Epidermal melanocyte (primary cell): Measurements from ENCODE around the gene ADAMTS2.

Experiments used
- DNase-seq: peaks from one replicate; pipeline ENCODE4 v3.0.0; 2011; ENCODE audit warnings: low spot score; ENCODE audit not compliant: insufficient read length

Gene ADAMTS2

DNA sequence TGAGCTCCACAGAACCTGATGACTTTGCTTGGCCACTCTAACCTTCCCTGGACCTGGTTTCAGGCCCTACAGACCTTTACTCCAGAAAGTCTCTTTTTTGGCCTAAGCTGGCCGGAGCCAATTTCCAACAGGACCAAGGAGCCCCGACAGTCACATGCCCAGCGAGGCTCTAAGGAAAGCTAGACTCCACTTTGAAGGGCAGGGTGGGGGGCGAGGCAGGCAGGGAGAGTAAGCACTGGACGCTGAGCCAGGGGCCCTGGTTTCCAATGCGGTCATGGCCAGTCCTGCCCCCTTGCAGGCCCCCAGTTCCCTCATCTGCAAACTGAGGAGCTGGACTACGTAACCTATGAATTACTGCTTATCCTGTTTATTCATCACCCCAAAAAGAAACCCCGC lies 65.2 kb downstream of the ADAMTS2 start:
- no peak for DNase-seq

DNA sequence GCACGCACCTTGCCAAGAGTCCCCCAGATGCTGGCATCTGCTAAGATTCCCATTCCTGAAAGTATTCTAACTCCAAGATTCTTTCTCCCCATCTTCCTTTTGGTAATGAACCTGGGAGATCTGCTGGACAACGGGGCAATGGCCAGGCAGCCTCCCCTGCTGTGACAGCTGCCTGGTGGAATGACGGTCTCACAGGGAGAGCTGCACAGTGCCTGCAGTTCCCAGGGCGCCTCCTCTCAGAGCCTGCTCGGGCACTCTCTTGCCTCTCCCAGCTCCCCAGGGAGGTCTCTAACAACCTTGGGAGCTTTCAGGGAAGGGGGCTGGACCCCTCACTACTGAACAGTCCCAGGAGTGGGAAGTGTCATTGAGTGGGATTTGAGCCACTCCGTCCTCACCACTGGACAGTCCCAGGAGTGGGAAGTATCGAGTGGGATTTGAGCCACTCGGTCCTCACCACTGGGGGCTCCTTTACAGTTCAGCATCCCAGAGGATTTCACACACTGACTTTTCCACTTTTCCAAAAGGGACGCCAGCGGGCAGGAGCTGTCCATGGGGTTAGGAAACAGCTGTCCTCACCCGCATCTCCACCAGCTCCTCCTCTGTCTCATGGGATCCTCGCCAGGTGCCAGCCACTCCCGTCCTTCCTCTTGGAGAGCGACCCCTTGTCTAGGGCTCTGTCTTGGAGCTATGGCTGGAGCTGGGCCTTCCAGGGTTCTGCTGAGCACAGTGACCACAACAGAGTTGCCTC lies 65.7 kb downstream of the ADAMTS2 start:
- no peak for DNase-seq

DNA sequence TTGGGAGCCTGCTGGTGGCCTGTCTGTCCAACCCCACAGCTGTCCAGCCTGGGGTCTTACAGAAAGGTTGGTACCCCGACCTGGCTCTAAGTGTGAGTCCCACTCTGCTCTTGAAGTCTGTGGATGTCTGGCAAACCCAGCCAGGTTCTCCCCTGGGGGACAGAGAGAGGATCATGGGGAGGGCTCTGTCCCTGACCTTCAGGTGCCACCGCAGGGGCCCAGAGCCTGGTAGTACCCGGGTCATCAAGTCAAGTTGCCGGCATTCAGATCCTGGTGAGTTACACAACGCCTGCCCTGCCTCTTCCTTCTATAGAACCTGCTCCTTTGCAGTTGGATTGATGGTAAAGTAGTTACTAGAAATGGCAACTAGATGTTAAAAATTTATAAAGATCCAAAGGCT lies 66.7 kb downstream of the ADAMTS2 start:
- no peak for DNase-seq

DNA sequence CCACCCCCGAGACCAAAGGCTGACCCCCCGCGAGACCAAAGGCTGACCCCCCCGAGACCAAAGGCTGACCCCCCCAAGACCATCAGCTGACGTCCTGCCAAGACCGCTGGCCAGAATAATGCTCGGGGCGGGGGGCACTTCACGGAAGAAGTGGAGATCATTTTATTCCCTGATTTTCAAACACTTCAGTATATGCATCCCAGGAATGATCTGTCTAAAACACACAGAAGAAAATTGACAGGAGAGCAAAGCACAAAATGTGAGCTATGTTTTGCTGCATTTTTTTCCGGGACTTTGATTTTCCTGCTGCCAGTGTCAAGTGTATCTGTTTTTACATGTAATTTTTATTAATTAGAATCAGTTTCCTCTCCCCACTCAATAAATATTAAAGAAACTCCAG lies 67.1 kb downstream of the ADAMTS2 start:
- DNase-seq = no peak

DNA sequence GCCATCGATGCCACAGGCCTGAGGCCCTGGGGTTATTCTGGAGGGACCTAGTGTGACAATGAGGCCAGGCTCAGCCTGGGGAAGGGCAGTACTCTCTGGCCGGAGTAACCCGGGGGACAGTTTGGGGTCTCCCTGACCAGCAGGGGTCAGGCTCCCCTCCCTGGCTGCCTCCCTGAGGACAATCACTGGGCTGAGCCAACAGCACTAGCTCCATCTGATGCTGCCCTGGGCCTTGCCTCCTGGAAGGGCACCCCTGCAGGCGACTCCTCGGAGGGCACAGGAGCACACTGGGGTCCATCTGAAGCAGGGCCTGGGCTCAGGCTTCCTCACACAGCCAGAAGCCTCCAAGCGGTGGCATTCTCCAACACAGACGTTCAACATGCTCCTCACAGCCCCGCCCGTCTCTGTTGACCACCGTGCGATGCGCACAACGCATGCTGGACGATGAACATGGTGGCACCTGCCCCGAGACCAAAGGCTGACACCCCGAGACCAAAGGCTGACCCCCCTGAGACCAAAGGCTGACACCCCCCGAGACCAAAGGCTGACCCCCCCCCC lies 68.3 kb downstream of the ADAMTS2 start:
- no peak for DNase-seq

DNA sequence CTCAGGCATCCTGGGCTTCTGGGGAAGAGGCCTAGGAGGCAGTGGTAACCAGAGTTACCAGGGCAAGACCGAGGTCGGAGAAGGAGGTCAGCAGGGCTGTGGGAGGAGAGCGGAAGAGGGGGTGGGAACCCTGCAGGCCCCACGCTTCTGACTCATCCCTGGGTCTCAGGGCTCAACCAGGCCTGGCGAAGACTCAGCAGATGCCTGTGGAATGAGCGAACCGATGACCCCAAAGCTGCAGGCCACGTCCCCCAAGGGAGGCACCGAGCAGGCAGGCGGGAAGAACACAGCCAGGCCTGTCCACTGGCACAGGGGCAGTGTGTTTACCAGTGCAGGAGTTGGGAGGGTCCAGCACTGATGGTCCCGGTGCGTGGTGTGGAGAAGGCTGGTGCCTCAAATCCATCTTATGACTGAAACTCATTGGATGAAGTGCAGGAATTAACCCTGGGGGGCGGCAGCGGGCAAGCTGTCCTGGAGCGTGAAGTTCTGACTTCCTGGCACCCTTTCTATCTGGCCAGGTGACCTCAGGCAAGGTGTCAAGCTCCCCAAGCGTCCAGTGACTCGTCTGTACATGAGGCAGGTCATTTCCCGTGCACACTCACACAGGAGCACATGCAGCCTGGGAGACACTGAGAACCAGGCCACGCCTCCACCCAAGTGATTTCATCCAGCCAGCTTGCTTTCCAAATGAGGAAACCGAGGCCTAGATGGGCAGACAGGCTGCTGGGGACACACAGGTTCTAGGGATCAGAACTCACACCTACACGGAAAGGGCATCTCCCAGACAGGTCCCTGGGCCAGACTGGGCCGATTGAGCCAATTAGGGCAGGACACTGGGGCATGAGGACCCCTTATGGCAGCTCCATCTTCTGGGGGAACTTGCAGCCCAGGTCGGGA lies 69.1 kb downstream of the ADAMTS2 start:
- DNase-seq = peak; percentile 62

DNA sequence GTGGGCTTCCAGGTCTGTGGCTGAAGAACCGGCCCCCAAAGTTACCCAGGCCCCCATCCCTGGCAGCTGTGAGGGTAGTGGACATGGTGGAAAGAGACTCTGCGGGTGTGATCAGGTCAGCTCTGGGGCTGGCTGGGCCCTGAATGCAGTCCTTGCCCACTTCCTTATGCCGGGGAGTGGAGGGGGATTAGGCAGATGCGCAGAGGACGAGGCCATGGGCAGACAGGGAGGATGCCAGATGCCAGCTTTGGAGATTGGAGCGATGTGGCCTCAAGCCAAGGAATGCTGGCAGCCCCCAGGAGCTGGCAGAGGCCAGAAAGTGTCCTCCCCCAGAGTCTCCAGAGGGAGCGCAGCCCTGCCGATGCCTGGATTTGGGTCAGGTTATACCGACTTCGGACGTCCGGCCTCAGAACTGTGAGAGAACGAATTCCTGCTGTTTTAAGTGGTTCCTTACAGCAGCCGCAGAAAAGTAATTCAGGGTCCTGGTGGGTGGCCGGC lies 69.8 kb downstream of the ADAMTS2 start:
- no peak for DNase-seq

DNA sequence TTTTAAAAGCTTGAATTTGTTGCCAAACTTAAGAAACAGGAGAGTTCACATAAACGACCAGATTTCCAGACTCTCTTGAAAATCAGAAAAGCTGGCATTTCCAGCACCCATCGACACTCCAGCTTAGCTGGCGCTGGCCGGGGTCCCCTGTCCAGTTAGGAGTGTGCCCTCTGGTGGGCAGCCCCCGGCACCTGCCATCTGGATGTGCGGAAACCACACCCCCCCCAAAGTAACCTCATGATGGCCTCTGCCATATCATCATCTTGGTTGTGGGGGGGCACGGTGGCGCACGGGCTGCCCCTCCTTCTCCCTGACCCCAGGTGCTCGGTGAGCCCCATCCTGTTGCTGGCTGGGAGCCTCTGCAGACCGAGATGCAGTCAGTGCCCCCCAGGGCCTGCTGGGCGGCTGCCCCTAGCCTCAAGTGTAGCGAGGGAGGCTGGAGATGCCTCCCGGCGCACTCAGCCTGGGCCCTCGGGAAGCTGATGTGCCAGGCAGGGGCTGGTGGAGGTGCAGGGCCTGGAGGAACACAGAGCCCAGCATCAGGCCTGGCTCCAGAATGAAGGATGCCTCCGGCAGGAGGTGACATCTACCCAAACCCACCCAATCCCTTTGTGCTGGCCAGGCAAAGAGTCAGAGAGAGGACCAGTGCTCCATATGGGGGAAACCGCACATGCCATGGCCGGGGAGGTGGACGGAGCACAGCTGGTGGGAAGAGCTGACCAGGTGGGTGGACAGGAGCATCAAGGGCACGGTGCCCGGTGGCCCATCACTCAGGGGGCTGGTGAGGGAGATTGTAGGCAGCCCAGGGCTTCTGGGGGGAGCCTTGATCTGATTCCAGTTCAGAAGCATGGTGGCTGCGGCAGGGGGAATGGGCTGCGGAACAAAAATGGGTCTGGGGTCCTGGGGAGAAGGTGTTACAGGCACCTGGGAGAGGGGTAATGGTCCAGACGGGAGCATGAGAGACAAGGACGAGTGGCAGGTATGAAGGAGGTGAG lies 70.6 kb downstream of the ADAMTS2 start:
- no peak for DNase-seq

DNA sequence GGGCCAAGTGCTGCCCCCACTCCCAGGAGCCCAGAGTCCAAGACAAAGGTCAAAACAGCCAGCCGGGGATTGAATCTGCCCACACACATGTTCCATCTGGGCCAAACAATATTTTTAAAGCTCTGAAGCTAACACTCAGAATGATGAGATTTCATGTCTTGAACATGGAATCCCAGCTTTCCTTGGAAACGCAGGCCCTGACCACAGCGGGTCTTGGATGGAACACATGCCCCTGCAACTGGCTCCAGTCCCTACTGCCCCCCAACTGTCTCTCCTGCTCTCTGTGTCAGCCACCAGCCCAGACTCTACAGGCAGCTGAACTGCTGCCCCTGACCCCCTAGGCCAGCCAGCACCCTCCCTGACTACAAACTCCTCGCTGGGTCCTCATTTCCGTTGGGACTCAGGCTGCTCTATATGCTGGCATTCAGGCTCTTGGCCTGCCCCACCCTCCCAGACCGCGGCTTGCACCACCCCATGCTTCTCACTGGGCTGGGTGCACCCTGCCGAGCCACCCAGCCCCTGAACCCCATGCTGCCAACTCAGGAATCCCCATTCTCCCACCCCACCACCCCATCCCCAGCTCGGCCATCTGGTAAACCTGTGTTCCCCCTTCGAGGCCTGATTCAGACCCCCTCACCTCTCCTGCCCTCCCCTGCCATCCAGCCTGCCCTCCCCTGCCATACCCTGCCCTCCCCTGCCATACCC lies 71.7 kb downstream of the ADAMTS2 start:
- DNase-seq = no peak

DNA sequence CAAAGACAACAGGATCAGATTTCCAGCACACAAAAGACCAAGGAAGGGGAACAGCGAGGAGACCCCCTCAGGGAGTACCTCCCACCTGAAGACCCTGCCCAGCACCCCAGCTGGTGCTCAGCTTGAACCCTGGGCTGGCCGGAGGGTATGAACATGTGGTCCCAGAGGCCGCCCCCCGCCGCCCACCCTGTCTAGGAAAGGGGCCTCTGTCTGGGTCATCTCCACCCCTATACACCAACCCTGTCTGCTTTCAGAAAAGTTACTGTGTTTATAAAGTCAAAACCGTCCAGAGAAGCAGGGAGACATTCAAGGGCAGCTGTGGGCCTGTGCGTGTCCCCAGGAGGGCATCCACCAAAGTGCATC lies 72.2 kb downstream of the ADAMTS2 start:
- no peak for DNase-seq

DNA sequence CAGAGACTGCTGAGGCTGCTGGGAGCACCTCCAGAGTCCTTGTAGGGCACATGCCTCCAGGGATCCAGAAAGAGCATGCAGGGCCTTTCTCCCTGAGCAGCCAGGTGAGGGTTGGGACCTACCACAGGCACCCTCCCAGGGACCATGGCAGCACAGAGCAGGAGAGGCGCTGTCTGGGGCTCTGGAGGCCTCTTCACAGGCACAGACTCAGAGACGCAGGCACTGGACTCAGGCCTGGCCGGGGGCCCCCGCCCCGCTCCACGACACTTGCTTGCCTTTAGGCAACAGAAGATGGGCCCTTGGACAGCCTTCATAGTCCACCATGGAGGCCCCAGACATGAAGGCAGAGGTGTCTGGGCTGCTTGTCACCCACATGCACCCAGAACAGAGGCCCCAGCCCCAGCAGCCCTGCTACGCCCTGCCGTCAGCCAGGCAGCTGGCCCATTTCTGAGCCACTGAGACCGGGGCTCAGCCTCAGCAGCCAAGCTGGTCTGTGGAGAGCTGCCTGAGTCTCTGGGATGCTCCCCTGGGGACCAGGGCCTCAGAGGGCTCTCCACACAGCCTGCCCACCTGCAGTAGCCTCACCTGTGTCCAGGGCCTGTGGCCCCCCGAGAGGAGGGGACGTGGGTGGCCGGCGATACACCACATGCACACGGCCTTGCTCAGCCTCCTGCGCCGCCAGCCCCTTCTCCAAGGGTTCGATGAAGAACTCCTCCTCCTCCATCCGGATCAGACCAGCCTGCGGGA lies 72.8 kb downstream of the ADAMTS2 start:
- DNase-seq = no peak

DNA sequence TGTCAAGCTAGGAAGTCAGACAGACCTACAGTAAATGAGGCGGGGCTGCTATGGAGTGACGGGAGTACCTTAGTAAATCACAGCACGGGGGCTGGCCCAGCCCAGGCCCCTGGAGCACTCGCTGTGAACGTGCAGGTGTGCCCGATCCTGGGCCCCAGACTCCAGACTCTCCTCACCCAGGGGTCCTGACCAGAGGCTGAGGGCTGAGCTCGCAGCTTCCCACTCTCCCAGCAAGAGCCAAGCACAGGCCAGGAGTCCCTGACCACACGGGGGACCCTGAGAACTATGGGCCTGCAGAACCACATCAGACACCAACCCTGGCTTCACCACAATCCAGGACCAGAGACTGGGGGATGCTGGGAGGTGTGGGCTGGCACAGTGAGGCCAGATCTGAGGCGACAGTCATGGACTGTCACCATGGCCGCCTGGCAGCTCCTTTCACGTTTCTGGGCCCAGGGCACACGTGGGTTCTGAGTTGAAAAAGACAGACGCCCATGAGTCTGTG lies 73.4 kb downstream of the ADAMTS2 start:
- no peak for DNase-seq

DNA sequence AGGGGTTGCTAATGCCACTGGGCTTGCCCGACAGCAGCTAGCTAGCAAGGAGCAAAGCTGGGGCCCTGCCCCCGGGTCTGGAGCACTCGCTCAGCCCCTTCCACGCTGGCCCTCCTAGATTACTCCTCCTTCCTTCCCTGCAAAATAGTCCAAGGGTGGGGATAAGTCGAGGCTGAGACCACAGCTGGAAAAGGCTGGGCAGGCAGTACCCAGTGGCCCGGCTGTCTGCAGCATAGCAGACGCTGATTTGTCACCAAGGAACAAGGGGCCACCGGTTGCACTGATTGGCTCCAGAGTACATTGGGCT lies 73.9 kb downstream of the ADAMTS2 start:
- no peak for DNase-seq

DNA sequence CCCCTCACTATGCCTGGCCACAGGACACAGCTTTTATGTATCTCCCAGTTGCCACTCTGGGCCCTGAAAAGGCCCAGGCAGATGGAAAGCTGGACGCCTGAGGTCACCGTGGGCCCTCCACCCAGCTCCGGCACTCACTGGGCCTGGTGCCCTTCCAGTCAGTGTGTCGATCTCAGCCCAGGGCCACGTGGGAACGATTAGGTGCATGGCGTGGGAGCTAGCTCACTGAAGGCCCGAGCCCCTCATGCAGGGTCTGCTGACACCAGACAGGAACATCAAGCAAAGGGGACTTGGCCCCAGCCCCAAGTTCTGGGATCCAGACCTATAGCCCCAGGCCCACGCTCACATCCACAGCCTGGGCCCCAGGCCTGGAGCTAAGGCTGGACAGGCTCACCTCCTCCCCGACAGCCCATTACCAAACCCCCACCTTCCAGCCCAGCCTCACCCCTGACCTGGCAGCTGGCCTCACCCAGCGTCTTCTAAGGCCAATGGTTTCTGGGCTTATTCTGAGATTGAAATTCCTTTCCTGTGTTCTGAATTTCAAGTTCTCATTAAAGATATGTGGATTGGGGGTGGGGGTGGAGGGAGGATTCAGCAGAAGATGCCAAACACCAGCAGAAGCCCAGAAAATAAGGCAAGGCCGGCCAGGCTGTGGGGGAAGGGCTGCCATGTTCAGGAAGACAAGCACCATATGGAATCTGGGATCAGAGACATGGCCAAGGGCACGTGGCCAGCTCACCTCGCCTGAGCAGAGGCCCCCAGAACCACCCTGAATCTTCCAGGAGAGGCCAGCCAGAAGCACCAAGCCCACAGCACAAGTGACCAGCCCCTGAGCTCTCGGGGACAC lies 74.5 kb downstream of the ADAMTS2 start:
- no peak for DNase-seq

DNA sequence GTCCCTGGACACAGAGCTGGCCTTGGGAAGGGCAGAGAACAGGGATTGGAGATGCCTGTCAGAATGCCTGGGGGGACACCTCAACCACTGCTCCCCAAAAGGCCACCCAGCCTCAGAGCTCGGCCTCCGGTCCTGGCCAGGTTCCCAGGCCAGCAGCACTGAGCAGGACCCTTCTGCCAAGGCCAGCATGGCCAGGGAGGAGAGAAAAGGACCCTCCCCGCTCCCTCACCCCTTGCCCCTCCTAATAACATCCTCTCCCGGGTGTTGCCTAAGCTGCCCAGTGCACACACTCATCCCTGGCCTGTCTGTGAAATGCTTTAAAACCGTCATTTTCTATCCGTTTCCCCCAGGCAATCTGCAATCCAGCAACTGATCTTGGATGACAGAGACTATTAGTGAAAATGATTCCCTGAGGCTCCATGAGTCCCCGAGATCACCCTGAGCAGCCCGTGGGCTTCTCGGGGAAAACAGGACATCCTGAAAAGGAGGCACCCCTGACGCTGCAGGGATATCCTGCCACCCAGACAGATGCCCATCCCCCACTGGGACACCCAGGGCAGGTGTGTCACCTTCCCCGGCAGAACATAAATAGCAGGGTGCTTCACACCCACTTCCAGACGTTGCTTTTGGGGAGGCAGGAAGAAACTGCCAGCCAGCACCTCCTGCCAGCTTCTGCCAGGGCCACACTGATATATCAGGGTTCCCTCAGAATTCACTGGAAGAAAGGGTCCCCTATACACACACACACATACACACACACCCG lies 75.3 kb downstream of the ADAMTS2 start:
- no peak for DNase-seq

DNA sequence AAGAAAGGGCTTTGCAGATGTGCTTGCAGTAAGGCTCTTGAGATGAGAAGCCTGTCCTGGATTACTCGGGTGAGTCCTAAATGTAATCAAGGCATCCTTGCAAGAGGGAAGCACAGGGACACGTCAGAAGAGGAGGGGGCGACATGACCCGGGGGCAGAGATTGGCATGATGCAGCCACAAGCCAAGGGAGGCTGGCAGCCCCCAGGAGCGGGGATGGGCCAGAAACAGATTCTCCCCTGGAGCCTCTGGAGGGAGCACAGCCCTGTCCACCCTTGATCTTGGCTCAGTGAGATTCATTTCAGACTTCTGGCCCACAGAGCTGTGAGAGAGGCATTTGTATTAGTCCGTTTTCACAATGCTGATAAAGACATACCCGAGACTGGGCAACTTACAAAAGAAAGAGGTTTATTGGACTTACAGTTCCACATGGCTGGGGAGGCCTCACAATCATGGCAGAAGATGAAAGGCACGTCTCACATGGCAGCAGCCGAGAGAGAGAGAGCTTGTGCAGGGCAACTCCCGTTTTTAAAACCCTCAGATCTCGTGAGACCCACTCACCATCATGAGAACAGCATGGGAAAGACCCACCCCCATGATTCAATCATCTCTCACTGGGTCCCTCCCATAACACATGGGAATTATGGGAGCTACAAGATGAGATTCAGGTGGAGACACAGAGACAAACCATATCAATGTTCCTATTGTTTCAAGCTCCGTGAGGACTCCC lies 76.1 kb downstream of the ADAMTS2 start:
- DNase-seq = no peak

DNA sequence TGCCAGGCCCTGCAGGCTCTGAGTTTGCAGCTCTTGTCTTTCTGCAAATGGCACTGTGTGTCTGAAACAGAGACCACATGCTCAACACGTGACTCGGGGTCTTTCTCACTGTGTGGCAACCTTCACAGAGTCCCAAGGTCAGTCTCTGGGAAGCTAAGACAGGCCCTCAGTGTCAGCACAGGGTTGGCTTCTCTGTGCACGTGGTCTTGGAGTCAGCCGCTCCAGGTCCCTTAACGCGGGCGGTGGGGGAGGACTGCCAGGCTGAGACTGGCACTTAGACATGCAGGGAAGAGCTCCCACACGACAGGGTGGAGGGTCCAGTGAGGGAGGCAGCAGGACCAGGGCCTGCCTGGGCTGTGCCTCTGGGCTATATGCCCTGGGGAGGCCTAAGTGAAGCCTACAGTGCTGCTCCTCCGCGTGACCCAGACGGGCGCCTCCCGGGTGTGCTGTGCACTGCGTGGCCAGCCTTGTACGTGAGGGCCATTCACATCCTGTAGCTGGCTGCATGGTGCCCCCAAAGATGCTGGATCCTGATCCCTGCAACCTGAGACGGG lies 76.8 kb downstream of the ADAMTS2 start:
- DNase-seq = no peak
